SU-DHL-6 (cell line): ENCODE data around the gene VILL.

Source experiments
- CTCF ChIP-seq: fragments of 200-600 bp; sonication (generic); IDR thresholded peaks from one replicate; pipeline ENCODE4 v1.5.1; 2017; ENCODE audit warnings: antibody characterized with exemption, mild to moderate bottlenecking, low read length, moderate library complexity; ENCODE audit not compliant: insufficient read depth, poor library complexity, severe bottlenecking
- EZH2phosphoT487 ChIP-seq: fragments of 200-600 bp; sonication (generic), shearing (Covaris generic); conservative IDR thresholded peaks from 2 replicates; pipeline ENCODE4 v1.6.1; 2018; ENCODE audit warnings: mild to moderate bottlenecking, antibody characterized with exemption, low read length, moderate library complexity, mixed read lengths

GRCh38 chr3:37993820-37994638, 3.4 kb downstream of the VILL start:
- TF ChIP-seq CTCF (no peak), EZH2phosphoT487 (no peak)
